ENCODE results near the gene CCR3.

The CCR3 gene

GRCh38 chr3:46299608-46300460 is 57.6 kb downstream of the CCR3 start:
- peak; percentile 84 for DNase-seq

- DNase-seq: no peak
These were observed 58.2 kb downstream of the CCR3 start for GRCh38 chr3:46300461-46300789.

GRCh38 chr3:46301122-46301835 is 59.0 kb downstream of the CCR3 start:
- peak; percentile 94 for DNase-seq

- DNase-seq: peak; percentile 45
These were observed 61.0 kb downstream of the CCR3 start for GRCh38 chr3:46303240-46303639.

- no peak for DNase-seq
These were observed 62.5 kb downstream of the CCR3 start for GRCh38 chr3:46304739-46305138.

- peak; percentile 98 for DNase-seq
These were observed 70.7 kb downstream of the CCR3 start for GRCh38 chr3:46312991-46313390.

- DNase-seq: peak; percentile 52
These were observed 72.3 kb downstream of the CCR3 start for GRCh38 chr3:46314517-46314916.

- DNase-seq: peak; percentile 76
These were observed 73.9 kb downstream of the CCR3 start for GRCh38 chr3:46316206-46316605.
